Neural cell (in vitro differentiated cells): Measurements from ENCODE around the gene PRKG1. TPM values are rescaled to one million over a fixed set of nuclear protein-coding genes. Genes with fewer than 3 reads are reported as not detected.

Experiments used
- H2AFZ ChIP-seq: fragments of 200-600, 300-800 bp; sonication (generic), shearing (Covaris generic); 2 replicates; pipeline ENCODE4 v1.6.0; 2014; ENCODE audit warnings: low read depth, mild to moderate bottlenecking, antibody characterized with exemption, low read length, moderate library complexity
- H3F3A ChIP-seq: fragments of 200-600 bp; shearing (Covaris generic); 2 replicates; pipeline ENCODE4 v1.6.1; 2016; ENCODE audit warnings: mild to moderate bottlenecking, moderate library complexity, mixed read lengths, antibody characterized with exemption, low read length; ENCODE audit not compliant: insufficient read depth, poor library complexity, severe bottlenecking
- H3K27ac ChIP-seq: fragments of 200-600, 300-800 bp; sonication (generic), shearing (Covaris generic); 2 replicates; pipeline ENCODE4 v1.5.1; 2014; ENCODE audit warnings: mild to moderate bottlenecking, low read length, moderate library complexity
- H3K27me3 ChIP-seq: fragments of 300-800, 200-600 bp; sonication (generic), shearing (Covaris generic); 2 replicates; pipeline ENCODE4 v1.6.0; 2014; ENCODE audit warnings: mild to moderate bottlenecking, low read depth, low read length, moderate library complexity; ENCODE audit not compliant: insufficient read depth
- H3K36me3 ChIP-seq: fragments of 300-800, 200-600 bp; sonication (generic), shearing (Covaris generic); 2 replicates; pipeline ENCODE4 v1.5.1; 2014; ENCODE audit warnings: mild to moderate bottlenecking, antibody characterized with exemption, low read length, moderate library complexity; ENCODE audit not compliant: insufficient read depth
- H3K4me2 ChIP-seq: fragments of 300-800, 200-600 bp; sonication (generic), shearing (Covaris generic); 2 replicates; pipeline ENCODE4 v1.6.0; 2014; ENCODE audit warnings: mild to moderate bottlenecking, low read length
- H3K4me3 ChIP-seq: fragments of 300-800, 200-600 bp; sonication (generic), shearing (Covaris generic); 2 replicates; pipeline ENCODE4 v1.5.1; 2014; ENCODE audit warnings: mild to moderate bottlenecking, low read length, moderate library complexity
- H3K79me2 ChIP-seq: fragments of 200-600 bp; shearing (Covaris generic); replicated peaks from 2 replicates; pipeline ENCODE4 v1.6.0; 2014; ENCODE audit warnings: mild to moderate bottlenecking, low read length, moderate library complexity; ENCODE audit not compliant: insufficient read depth
- H3K9ac ChIP-seq: fragments of 300-800, 200-600 bp; sonication (generic), shearing (Covaris generic); 2 replicates; pipeline ENCODE4 v1.6.1; 2016; ENCODE audit warnings: mild to moderate bottlenecking, low read length, mixed read lengths
- H3K9me2 ChIP-seq: fragments of 200-600 bp; shearing (Covaris generic); 2 replicates; pipeline ENCODE4 v1.6.1; 2016; ENCODE audit warnings: mild to moderate bottlenecking, low read length, mixed read lengths; ENCODE audit not compliant: insufficient read depth
- H3K9me3 ChIP-seq: fragments of 200-600, 300-800 bp; sonication (generic), shearing (Covaris generic); 2 replicates; pipeline ENCODE4 v1.6.1; 2016; ENCODE audit warnings: mild to moderate bottlenecking, mixed run types, low read length, moderate library complexity, mixed read lengths
- H4K20me1 ChIP-seq: fragments of 200-600 bp; shearing (Covaris generic); 2 replicates; pipeline ENCODE4 v1.6.1; 2016; ENCODE audit warnings: mild to moderate bottlenecking, mixed run types; ENCODE audit not compliant: insufficient read depth
- CTCF ChIP-seq: fragments of 450-650 bp; IDR thresholded peaks from 2 replicates; pipeline ENCODE4 v1.5.1; 2014; ENCODE audit warnings: antibody characterized with exemption, mild to moderate bottlenecking, moderate library complexity; ENCODE audit not compliant: poor library complexity, severe bottlenecking
- EP300 ChIP-seq: fragments of 450-650 bp; conservative IDR thresholded peaks from 2 replicates; pipeline ENCODE4 v1.6.1; 2014; ENCODE audit warnings: antibody characterized with exemption, mild to moderate bottlenecking, moderate library complexity; ENCODE audit not compliant: poor library complexity, severe bottlenecking
- EZH2 ChIP-seq: fragments of 200-600, 300-800 bp; shearing (Covaris generic), sonication (generic); IDR thresholded peaks from 2 replicates; pipeline ENCODE4 v1.6.1; 2014; ENCODE audit warnings: antibody characterized with exemption, low read length, borderline replicate concordance, mild to moderate bottlenecking; ENCODE audit not compliant: insufficient read depth, poor library complexity, severe bottlenecking
- MXI1 ChIP-seq: fragments of 450-650 bp; conservative IDR thresholded peaks from 2 replicates; pipeline ENCODE4 v1.6.1; 2014; ENCODE audit warnings: antibody characterized with exemption, mild to moderate bottlenecking; ENCODE audit not compliant: poor library complexity, severe bottlenecking
- POLR2AphosphoS5 ChIP-seq: IDR thresholded peaks from 2 replicates; pipeline ENCODE4 v1.6.1; 2012
- RAD21 ChIP-seq: fragments of 450-650 bp; conservative IDR thresholded peaks from 2 replicates; pipeline ENCODE4 v1.6.1; 2014; ENCODE audit warnings: antibody characterized with exemption, mild to moderate bottlenecking, moderate library complexity
- REST ChIP-seq: IDR thresholded peaks from 2 replicates; pipeline ENCODE4 v1.6.1; 2012; ENCODE audit warnings: borderline replicate concordance
- SMC3 ChIP-seq: fragments of 450-650 bp; conservative IDR thresholded peaks from 2 replicates; pipeline ENCODE4 v1.6.1; 2014; ENCODE audit warnings: antibody characterized with exemption, mild to moderate bottlenecking, moderate library complexity; ENCODE audit not compliant: poor library complexity
- TAF1 ChIP-seq: IDR thresholded peaks from 2 replicates; pipeline ENCODE4 v1.6.1; 2012; ENCODE audit warnings: low read depth
- polyA plus RNA-seq: library from polyadenylated mRNA; depleted of rRNA; stranded (reverse); fragments of >200 nt; gene quantifications from 2 replicates; pipeline ENCODE4 v1.2.3, GENCODE V29; 2014

PRKG1 gene
- polyA plus RNA-seq, 1 donor from 2014 or later = 2.2 TPM

DNA sequence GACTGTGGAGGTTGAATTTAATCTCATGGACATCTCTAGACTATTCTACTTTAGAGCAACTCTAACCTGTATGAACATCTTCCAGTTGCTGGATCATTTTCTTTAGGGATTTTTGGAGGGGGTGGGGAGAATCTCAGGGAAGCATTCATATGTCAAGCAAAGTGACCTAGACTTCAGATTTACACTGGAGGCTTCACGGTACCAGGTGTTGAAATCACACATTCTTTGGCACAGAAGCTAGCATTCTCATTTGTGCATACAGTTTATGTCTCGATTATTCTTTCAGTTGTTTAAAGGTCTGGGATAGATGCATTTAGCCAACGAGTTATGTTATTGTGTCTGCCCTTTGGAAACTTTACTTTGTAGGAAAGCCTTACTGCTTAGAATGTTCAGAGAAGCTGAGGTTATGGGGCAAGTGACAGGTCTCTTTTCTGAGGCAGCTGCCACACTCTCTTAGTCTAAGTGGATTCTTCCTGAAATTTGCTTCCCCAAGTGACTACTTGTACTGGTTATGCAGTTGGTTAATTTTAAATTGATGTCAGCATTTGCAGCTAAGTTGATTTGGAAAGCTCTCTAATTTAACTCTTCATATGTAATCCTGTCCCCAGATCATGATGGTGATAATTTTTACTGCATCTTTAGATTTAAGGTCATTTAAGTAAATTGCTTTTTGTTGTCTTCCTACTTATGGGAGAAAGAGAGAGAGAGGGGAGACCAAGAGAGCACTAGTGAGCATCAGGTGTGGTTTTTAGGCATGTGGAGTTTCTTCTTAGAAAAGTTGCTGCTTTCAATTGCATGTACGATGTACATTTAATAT, 153.8 kb downstream of the PRKG1 start:
- Histone ChIP-seq H3K9me2 (no peaks in the 10 kb centered on the region), H3K27me3 (no peaks in the 10 kb centered on the region), H4K20me1 (no peaks in the 10 kb centered on the region), H3K9ac (no peak overlapping the region), H3F3A (no peaks in the 10 kb centered on the region), H2AFZ (no peak overlapping the region), H3K4me3 (no peak overlapping the region), H3K9me3 (no peaks in the 10 kb centered on the region), H3K27ac (no peak overlapping the region), H3K36me3 (no peaks in the 10 kb centered on the region), H3K79me2 (no peaks in the 10 kb centered on the region), H3K4me2 (no peak overlapping the region)
- TF ChIP-seq REST = no peak
- TF ChIP-seq EZH2 = no peak
- no peak for TF ChIP-seq TAF1
- TF ChIP-seq MXI1 = no peak
- no peak for TF ChIP-seq SMC3
- no peak for TF ChIP-seq CTCF
- no peak for TF ChIP-seq POLR2AphosphoS5
- TF ChIP-seq EP300 = no peak
- no peak for TF ChIP-seq RAD21

DNA sequence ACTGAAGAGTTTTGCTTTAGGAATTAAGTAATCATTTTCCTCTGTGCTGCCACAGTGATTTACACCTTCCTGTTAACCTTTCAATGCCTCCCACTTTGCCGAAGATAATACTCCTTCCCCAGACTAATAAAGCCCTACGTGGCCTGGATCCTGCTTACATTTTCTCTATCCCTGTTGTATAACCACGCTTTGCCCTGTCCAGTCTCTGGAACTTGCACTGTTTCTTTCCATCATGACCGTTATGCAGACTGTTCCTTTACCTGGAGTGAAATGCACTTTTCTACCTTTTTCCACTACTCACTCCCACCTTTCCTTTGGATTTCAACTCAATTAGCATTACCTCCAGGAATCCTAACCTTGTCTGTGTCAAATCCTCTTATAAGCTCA, 154.4 kb downstream of the PRKG1 start:
- H3K9me2 ChIP-seq = no peaks in the 10 kb centered on the region
- no peaks in the 10 kb centered on the region for H3K36me3 ChIP-seq
- no peak overlapping the region for H3K4me3 ChIP-seq
- no peaks in the 10 kb centered on the region for H3K9me3 ChIP-seq
- H3K4me2 ChIP-seq = no peak overlapping the region
- no peak overlapping the region for H3K9ac ChIP-seq
- no peaks in the 10 kb centered on the region for H4K20me1 ChIP-seq
- H3K27me3 ChIP-seq = no peaks in the 10 kb centered on the region
- no peak overlapping the region for H2AFZ ChIP-seq
- no peaks in the 10 kb centered on the region for H3F3A ChIP-seq
- no peaks in the 10 kb centered on the region for H3K79me2 ChIP-seq
- TF ChIP-seq CTCF (no peak), POLR2AphosphoS5 (no peak), TAF1 (no peak), SMC3 (no peak), RAD21 (no peak), REST (no peak), EZH2 (no peak)
- no peak overlapping the region for H3K27ac ChIP-seq
